Neuron (in vitro differentiated cells): ENCODE results near the gene ZNF175.

ENCODE experiments used
- H2AFZ ChIP-seq: one replicate; pipeline ENCODE4 v1.6.1; 2013; ENCODE audit warnings: low read depth, mild to moderate bottlenecking, inconsistent platforms, low read length, moderate library complexity
- H3K27me3 ChIP-seq: one replicate; pipeline ENCODE4 v1.6.1; 2013; ENCODE audit warnings: low read length; ENCODE audit not compliant: insufficient read depth
- H3K36me3 ChIP-seq: one replicate; pipeline ENCODE4 v1.6.1; 2013; ENCODE audit warnings: low read length; ENCODE audit not compliant: insufficient read depth
- H3K4me1 ChIP-seq: one replicate; pipeline ENCODE4 v1.6.1; 2013; ENCODE audit warnings: low read length; ENCODE audit not compliant: insufficient read depth
- H3K4me3 ChIP-seq: 2 replicates; pipeline ENCODE4 v1.5.1; 2013; ENCODE audit warnings: mild to moderate bottlenecking, low read length, moderate library complexity
- H3K9me3 ChIP-seq: one replicate; pipeline ENCODE4 v1.6.1; 2013; ENCODE audit warnings: low read length

Gene ZNF175

GRCh38 chr19:51570962-51571575 lies at the start of gene ZNF175:
TSS of gene ZNF175 (plus strand) at chr19:51571283. CDS start at chr19:51573330, 2,047 bp downstream.
- Histone ChIP-seq H2AFZ (peak within 1 kb of the TSS; percentile 75), H3K36me3 (peaks cover 14% of the 10 kb centered on the region), H3K4me1 (peaks cover 9% of the 10 kb centered on the region), H3K27me3 (no peaks in the 10 kb centered on the region), H3K4me3 (peak within 1 kb of the TSS; percentile 62), H3K9me3 (no peaks in the 10 kb centered on the region)

- Histone ChIP-seq H3K4me1 (no peaks in the 10 kb centered on the region), H3K9me3 (no peaks in the 10 kb centered on the region), H2AFZ (no peak overlapping the region), H3K27me3 (no peaks in the 10 kb centered on the region), H3K36me3 (no peaks in the 10 kb centered on the region), H3K4me3 (no peak overlapping the region)
Measured at GRCh38 chr19:51521357-51521756, 49.7 kb upstream of the ZNF175 start.

- Histone ChIP-seq H2AFZ (no peak overlapping the region), H3K36me3 (no peaks in the 10 kb centered on the region), H3K4me1 (no peaks in the 10 kb centered on the region), H3K27me3 (no peaks in the 10 kb centered on the region), H3K4me3 (no peak overlapping the region), H3K9me3 (no peaks in the 10 kb centered on the region)
Measured at GRCh38 chr19:51521781-51522180, 49.3 kb upstream of the ZNF175 start.

- Histone ChIP-seq H2AFZ (no peak overlapping the region), H3K27me3 (peaks cover 8% of the 10 kb centered on the region), H3K36me3 (no peaks in the 10 kb centered on the region), H3K4me3 (no peak overlapping the region), H3K9me3 (no peaks in the 10 kb centered on the region), H3K4me1 (no peaks in the 10 kb centered on the region)
Measured at GRCh38 chr19:51524666-51525264, 46.3 kb upstream of the ZNF175 start.

GRCh38 chr19:51525651-51526050 lies 45.4 kb upstream of the ZNF175 start:
- Histone ChIP-seq H3K9me3 (no peaks in the 10 kb centered on the region), H3K4me3 (no peak overlapping the region), H3K4me1 (no peaks in the 10 kb centered on the region), H2AFZ (no peak overlapping the region), H3K36me3 (no peaks in the 10 kb centered on the region), H3K27me3 (peaks cover 11% of the 10 kb centered on the region)

- H3K9me3 ChIP-seq, result no peaks in the 10 kb centered on the region
- H3K36me3 ChIP-seq, result no peaks in the 10 kb centered on the region
- no peaks in the 10 kb centered on the region for H3K4me1 ChIP-seq
- H3K4me3 ChIP-seq, result no peak overlapping the region
- peaks cover 32% of the 10 kb centered on the region for H3K27me3 ChIP-seq
- no peak overlapping the region for H2AFZ ChIP-seq
Measured at GRCh38 chr19:51529301-51529700, 41.8 kb upstream of the ZNF175 start.

- H3K36me3 ChIP-seq, result no peaks in the 10 kb centered on the region
- H3K27me3 ChIP-seq, result peaks cover 32% of the 10 kb centered on the region
- H2AFZ ChIP-seq, result no peak overlapping the region
- no peaks in the 10 kb centered on the region for H3K4me1 ChIP-seq
- no peaks in the 10 kb centered on the region for H3K9me3 ChIP-seq
- no peak overlapping the region for H3K4me3 ChIP-seq
Measured at GRCh38 chr19:51530616-51531015, 40.5 kb upstream of the ZNF175 start.

- peaks cover 32% of the 10 kb centered on the region for H3K27me3 ChIP-seq
- H3K9me3 ChIP-seq, result no peaks in the 10 kb centered on the region
- no peak within 1 kb of the TSS for H2AFZ ChIP-seq
- no peak within 1 kb of the TSS for H3K4me3 ChIP-seq
- H3K4me1 ChIP-seq, result no peaks in the 10 kb centered on the region
- no peaks in the 10 kb centered on the region for H3K36me3 ChIP-seq
Measured at GRCh38 chr19:51531349-51532315, 39.5 kb upstream of the ZNF175 start, which contains the start of gene SIGLEC6. TSS of gene SIGLEC6 (minus strand) at chr19:51531670. CDS start at chr19:51531648, 22 bp downstream.

DNA sequence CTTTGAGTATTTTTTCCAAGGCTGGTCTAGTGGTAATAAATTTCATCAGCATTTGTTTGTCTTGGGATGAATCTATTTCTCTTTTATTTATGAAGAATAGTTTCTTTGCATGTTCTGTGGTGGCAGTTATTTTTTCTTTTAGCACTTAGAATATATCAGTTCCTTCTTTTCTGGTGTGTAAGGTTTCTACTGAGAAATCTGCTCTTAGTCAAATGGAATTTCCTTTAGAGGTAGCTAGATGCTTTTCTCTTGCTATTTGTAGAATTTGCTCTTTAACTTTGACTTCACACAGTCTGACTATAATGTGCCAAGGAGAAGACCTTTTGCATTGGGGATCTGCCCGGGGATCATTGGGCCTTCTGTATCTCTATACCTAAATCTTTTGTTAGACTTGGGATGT lies 35.5 kb upstream of the ZNF175 start:
- Histone ChIP-seq H3K9me3 (no peaks in the 10 kb centered on the region), H3K36me3 (no peaks in the 10 kb centered on the region), H3K4me3 (no peak overlapping the region), H3K27me3 (peaks cover 21% of the 10 kb centered on the region), H3K4me1 (no peaks in the 10 kb centered on the region), H2AFZ (no peak overlapping the region)

GRCh38 chr19:51539821-51540366 lies 31.2 kb upstream of the ZNF175 start:
- no peaks in the 10 kb centered on the region for H3K36me3 ChIP-seq
- no peaks in the 10 kb centered on the region for H3K4me1 ChIP-seq
- H3K9me3 ChIP-seq, result no peaks in the 10 kb centered on the region
- peaks cover 9% of the 10 kb centered on the region for H3K27me3 ChIP-seq
- H2AFZ ChIP-seq, result no peak overlapping the region
- no peak overlapping the region for H3K4me3 ChIP-seq

GRCh38 chr19:51541458-51542357 lies 29.4 kb upstream of the ZNF175 start:
- Histone ChIP-seq H3K36me3 (no peaks in the 10 kb centered on the region), H3K4me3 (no peak overlapping the region), H3K9me3 (no peaks in the 10 kb centered on the region), H3K27me3 (peaks cover 12% of the 10 kb centered on the region), H2AFZ (no peak overlapping the region), H3K4me1 (no peaks in the 10 kb centered on the region)

DNA sequence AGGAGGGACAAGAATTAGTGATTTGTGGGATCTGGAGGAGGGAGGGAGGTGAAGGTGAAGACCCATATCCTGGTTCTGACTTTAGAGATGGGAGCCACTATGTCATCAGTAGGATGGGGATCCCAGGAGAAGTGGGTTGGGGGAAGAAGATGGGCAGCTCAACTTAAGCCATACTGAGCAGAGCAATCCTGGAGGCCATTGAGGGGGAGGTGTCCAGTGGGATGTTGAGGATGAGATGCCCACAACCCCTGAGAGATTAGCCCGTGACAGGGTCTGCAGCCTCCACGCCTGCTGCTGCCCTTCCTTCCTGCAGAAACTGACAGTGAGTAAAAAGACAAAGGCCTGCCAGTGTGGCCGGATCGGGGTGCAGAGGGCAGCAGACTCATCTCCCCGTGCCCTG lies 28.4 kb upstream of the ZNF175 start:
- Histone ChIP-seq H2AFZ (no peak overlapping the region), H3K4me1 (no peaks in the 10 kb centered on the region), H3K9me3 (no peaks in the 10 kb centered on the region), H3K27me3 (peaks cover 12% of the 10 kb centered on the region), H3K4me3 (no peak overlapping the region), H3K36me3 (no peaks in the 10 kb centered on the region)
